GM23338 (cell line): ENCODE data around the gene PCDHGA9. TPM values are rescaled to one million over a fixed set of nuclear protein-coding genes. Genes with fewer than 3 reads are reported as not detected.

Experiments
- ATAC-seq: fragments of 200-7000 bp; cut with Tn5 transposase; 3 replicates; pipeline ENCODE4 v1.9.1; 2020
- DNase-seq: peaks from one replicate; pipeline ENCODE4 v3.0.0-alpha.2; 2015; ENCODE audit warnings: low spot score
- H2AFZ ChIP-seq: fragments of 200-600 bp; sonication (generic); 2 replicates; pipeline ENCODE4 v1.8.0; 2016; ENCODE audit warnings: antibody characterized with exemption, mild to moderate bottlenecking, moderate library complexity
- H3F3A ChIP-seq: fragments of 200-600 bp; sonication (generic); replicated peaks from 2 replicates; pipeline ENCODE4 v1.8.0; 2017; ENCODE audit warnings: antibody characterized with exemption, mixed run types, low read depth
- H3K27ac ChIP-seq: fragments of 200-600 bp; sonication (generic); 2 replicates; pipeline ENCODE4 v1.6.1; 2016; ENCODE audit warnings: low read depth
- H3K27me3 ChIP-seq: fragments of 200-600 bp; sonication (generic); 2 replicates; pipeline ENCODE4 v1.8.0; 2016; ENCODE audit warnings: mild to moderate bottlenecking, mixed run types, moderate library complexity; ENCODE audit not compliant: insufficient read depth
- H3K36me3 ChIP-seq: fragments of 200-600 bp; sonication (generic); 2 replicates; pipeline ENCODE4 v1.8.0; 2016; ENCODE audit warnings: mild to moderate bottlenecking; ENCODE audit not compliant: insufficient read depth
- H3K4me1 ChIP-seq: fragments of 200-600 bp; sonication (generic); 2 replicates; pipeline ENCODE4 v1.8.0; 2016; ENCODE audit warnings: mild to moderate bottlenecking, moderate library complexity; ENCODE audit not compliant: insufficient read depth
- H3K4me2 ChIP-seq: fragments of 200-600 bp; sonication (generic); 2 replicates; pipeline ENCODE4 v1.7.1; 2017; ENCODE audit warnings: mixed run types
- H3K4me3 ChIP-seq: fragments of 200-600 bp; sonication (generic); 2 replicates; pipeline ENCODE4 v1.6.1; 2016; ENCODE audit warnings: mixed run types
- H3K79me2 ChIP-seq: fragments of 200-600 bp; sonication (generic); replicated peaks from 2 replicates; pipeline ENCODE4 v1.8.0; 2017; ENCODE audit warnings: mild to moderate bottlenecking; ENCODE audit not compliant: insufficient read depth
- H3K9me2 ChIP-seq: fragments of 200-600 bp; sonication (generic); 2 replicates; pipeline ENCODE4 v1.8.0; 2017; ENCODE audit not compliant: insufficient read depth
- H4K20me1 ChIP-seq: fragments of 200-600 bp; sonication (generic); replicated peaks from 2 replicates; pipeline ENCODE4 v1.8.0; 2017; ENCODE audit warnings: mild to moderate bottlenecking; ENCODE audit not compliant: insufficient read depth
- H3K27ac Mint-ChIP-seq: 2 replicates; pipeline ENCODE4 v1.8.0; 2020; ENCODE audit warnings: inconsistent platforms, mild to moderate bottlenecking, moderate library complexity, mixed read lengths
- H3K27me3 Mint-ChIP-seq: 3 replicates; pipeline ENCODE4 v1.8.0; 2022; ENCODE audit warnings: low read depth, mild to moderate bottlenecking, moderate library complexity, mixed read lengths, inconsistent platforms; ENCODE audit not compliant: insufficient read depth, poor library complexity
- H3K36me3 Mint-ChIP-seq: 3 replicates; pipeline ENCODE4 v1.8.0; 2021; ENCODE audit warnings: low read depth, mild to moderate bottlenecking, inconsistent platforms, moderate library complexity, mixed read lengths
- H3K4me1 Mint-ChIP-seq: 3 replicates; pipeline ENCODE4 v1.8.0; 2020; ENCODE audit warnings: mild to moderate bottlenecking, inconsistent platforms, mixed read lengths
- H3K4me3 Mint-ChIP-seq: 3 replicates; pipeline ENCODE4 v1.8.0; 2021; ENCODE audit warnings: moderate library complexity, mild to moderate bottlenecking, inconsistent platforms, mixed read lengths
- H3K9me3 Mint-ChIP-seq: 3 replicates; pipeline ENCODE4 v1.8.0; 2020; ENCODE audit warnings: moderate library complexity, mild to moderate bottlenecking, inconsistent platforms, mixed read lengths
- CREB1 ChIP-seq: fragments of 250-450 bp; sonication (Bioruptor Pico); IDR thresholded peaks from 2 replicates; pipeline ENCODE4 v1.5.0; 2020; ENCODE audit warnings: low read depth, mild to moderate bottlenecking, moderate library complexity
- CTCF ChIP-seq, 2 experiments: fragments of 200-600 bp in 1 of 2; sonication (generic) in 1 of 2; conservative IDR thresholded peaks; 2 replicates each; pipeline versions ENCODE4 v1.5.1 to v1.6.1; 2016 to 2017; ENCODE audit warnings: antibody characterized with exemption in 2 of 2, low read depth in 2 of 2, mild to moderate bottlenecking in 2 of 2, moderate library complexity in 1 of 2
- EZH2 ChIP-seq: fragments of 200-600 bp; sonication (generic); IDR thresholded peaks from one replicate; pipeline ENCODE4 v1.8.0; 2017; ENCODE audit warnings: antibody characterized with exemption, mild to moderate bottlenecking, low read depth; ENCODE audit not compliant: unreplicated experiment
- EZH2phosphoT487 ChIP-seq: fragments of 200-600 bp; sonication (generic); IDR thresholded peaks from one replicate; pipeline ENCODE4 v1.8.1; 2018; ENCODE audit warnings: antibody characterized with exemption; ENCODE audit not compliant: unreplicated experiment
- JUNB ChIP-seq: IDR thresholded peaks from one replicate; pipeline ENCODE4 v1.6.1; 2016; ENCODE audit warnings: antibody characterized with exemption; ENCODE audit not compliant: unreplicated experiment
- POLR2AphosphoS5 ChIP-seq: IDR thresholded peaks from 2 replicates; pipeline ENCODE4 v1.6.1; 2016; ENCODE audit warnings: antibody characterized with exemption, low read depth
- REST ChIP-seq: IDR thresholded peaks from one replicate; pipeline ENCODE4 v1.6.1; 2018; ENCODE audit warnings: antibody characterized with exemption; ENCODE audit not compliant: unreplicated experiment
- STAT1 ChIP-seq: IDR thresholded peaks from one replicate; pipeline ENCODE4 v1.6.1; 2016; ENCODE audit warnings: antibody characterized with exemption; ENCODE audit not compliant: unreplicated experiment
- ZNF114 ChIP-seq: fragments of 250-450 bp; sonication (Bioruptor Pico); IDR thresholded peaks from 2 replicates; pipeline ENCODE4 v1.5.0; 2020; ENCODE audit warnings: mild to moderate bottlenecking, moderate library complexity
- polyA plus RNA-seq: library from polyadenylated mRNA; unstranded; fragments of >200 nt; fragmentation: Nextera tagmentation; extraction: Ambion mirVana; gene quantifications from 2 replicates; pipeline ENCODE4 v1.2.1, GENCODE V29; 2016
- total RNA-seq: library from RNA; depleted of rRNA; stranded (reverse); fragments of >200 nt; shearing (Covaris generic); gene quantifications from 2 replicates; pipeline ENCODE4 v1.2.3, GENCODE V29; 2014

Gene PCDHGA9
- total and polyA plus RNA-seq, 2 experiments from 2014 or later, result 0.50 to 5.5 TPM

- TF ChIP-seq CREB1, result no peak
- TF ChIP-seq EZH2, result no peak
- TF ChIP-seq POLR2AphosphoS5, result no peak
- TF ChIP-seq ZNF114 (CRISPR knock-in tag), result no peak
- no peak for TF ChIP-seq STAT1
- no peak for TF ChIP-seq EZH2phosphoT487
- no peak for TF ChIP-seq JUNB
- no peak for TF ChIP-seq REST
Measured at GRCh38 chr5:141366016-141366896, 36.3 kb upstream of the PCDHGA9 start (continued).

- H3K4me2 ChIP-seq, result no peak within 1 kb of the TSS
- no peaks in the 10 kb centered on the region for H4K20me1 ChIP-seq
- Mint-ChIP-seq H3K4me3 (no peak within 1 kb of the TSS), H3K27me3 (peaks cover 9% of the 10 kb centered on the region), H3K36me3 (peaks cover 55% of the 10 kb centered on the region), H3K4me1 (peaks cover 2% of the 10 kb centered on the region; the same call in 1 of the 3 replicates), H3K9me3 (peaks cover 66% of the 10 kb centered on the region), H3K27ac (no peak within 1 kb of the TSS)
- peak; percentile 77 for DNase-seq
- TF ChIP-seq CTCF (conservative IDR thresholded peaks at IDR 0.05; ENCODE audit: low read depth in 2 of 2), result peak; percentile 55 to 62
- no peak for TF ChIP-seq STAT1
- no peaks in the 10 kb centered on the region for H3K27me3 ChIP-seq
- H2AFZ ChIP-seq, result no peak within 1 kb of the TSS
- no peaks in the 10 kb centered on the region for H3K9me2 ChIP-seq
- no peaks in the 10 kb centered on the region for H3K79me2 ChIP-seq
- H3F3A ChIP-seq, result no peaks in the 10 kb centered on the region
- H3K4me3 ChIP-seq, result no peak within 1 kb of the TSS
- no peaks in the 10 kb centered on the region for H3K4me1 ChIP-seq
- peaks cover under 1% of the 10 kb centered on the region; the same call in 1 of the 2 replicates for H3K36me3 ChIP-seq
- peak; percentile 52 for ATAC-seq
- no peak within 1 kb of the TSS for H3K27ac ChIP-seq
Measured at GRCh38 chr5:141369994-141370848, 32.4 kb upstream of the PCDHGA9 start, which contains the start of gene PCDHGB3. Gene PCDHGB3, plus strand, starts transcription at chr5:141370242. Its CDS starts 153 bp downstream, at chr5:141370395.
